Lung (tissue), 12 donors: ENCODE data around the gene PPP6R3. TPM values are rescaled to one million over a fixed set of nuclear protein-coding genes. Genes with fewer than 3 reads are reported as not detected.

Experiments used
- ATAC-seq: fragments of 200-7000 bp; cut with Tn5 transposase; one replicate; pipeline ENCODE4 v1.9.1; 2020; ENCODE audit warnings: moderate number of reproducible peaks; ENCODE audit not compliant: insufficient read depth, low FRiP score
- DNase-seq, 3 donors: peaks; one replicate each; pipeline ENCODE4 v3.0.0-alpha.2; 2013 to 2017
- H3K27ac ChIP-seq, 2 donors: one replicate each; pipeline ENCODE4 v1.5.1; 2013; ENCODE audit warnings: mild to moderate bottlenecking in 2 of 2, moderate library complexity in 2 of 2, control low read depth in 1 of 2, inconsistent platforms in 1 of 2, low read depth in 1 of 2, low read length in 1 of 2
- H3K27me3 ChIP-seq, 3 donors: one replicate each; pipeline ENCODE4 v1.5.1; 2013; ENCODE audit warnings: low read length in 2 of 3; ENCODE audit not compliant: control insufficient read depth in 3 of 3, insufficient read depth in 3 of 3
- H3K36me3 ChIP-seq, 4 donors: one replicate each; pipeline ENCODE4 v1.5.1; 2013; ENCODE audit warnings: low read length in 4 of 4, mild to moderate bottlenecking in 1 of 4, moderate library complexity in 1 of 4; ENCODE audit not compliant: control insufficient read depth in 4 of 4, insufficient read depth in 4 of 4
- H3K4me1 ChIP-seq, 5 donors: one replicate each; pipeline ENCODE4 v1.5.1; 2013; ENCODE audit warnings: low read length in 5 of 5, mild to moderate bottlenecking in 2 of 5, moderate library complexity in 1 of 5; ENCODE audit not compliant: control insufficient read depth in 5 of 5, insufficient read depth in 5 of 5
- H3K4me3 ChIP-seq: one replicate; pipeline ENCODE4 v1.5.1; 2013; ENCODE audit warnings: mild to moderate bottlenecking, control low read depth, moderate library complexity
- H3K9ac ChIP-seq, 2 donors: one replicate each; pipeline ENCODE4 v1.5.1; 2013; ENCODE audit warnings: low read length in 2 of 2, control low read depth in 1 of 2; ENCODE audit not compliant: insufficient read depth in 1 of 2
- H3K9me3 ChIP-seq, 4 donors: one replicate each; pipeline ENCODE4 v1.5.1; 2013; ENCODE audit warnings: low read length in 3 of 4, mild to moderate bottlenecking in 1 of 4, moderate library complexity in 1 of 4; ENCODE audit not compliant: control insufficient read depth in 4 of 4, insufficient read depth in 3 of 4
- WGBS, 2 donors: extraction: QIAGEN DNeasy Blood & Tissue Kit; methylation state at CpG; one replicate each; pipeline ENCODE4 v1.1.7; 2013; 5-methylcytosine and 5-hydroxymethylcytosine counted together
- polyA plus RNA-seq, 2 donors: library from polyadenylated mRNA; stranded (reverse); fragments of 200-250 nt; gene quantifications; one replicate each; pipeline ENCODE4 v1.2.1, GENCODE V29; 2013
- total RNA-seq, 2 donors: library from RNA; depleted of rRNA in 1 of 2; stranded (reverse); fragments of >200 nt in 1 of 2; gene quantifications; one replicate each; pipeline ENCODE4 v1.2.1, GENCODE V29; 2014 to 2021
- TF ChIP-seq, protein P1 (sequence below): IDR thresholded peaks from 2 replicates; pipeline ENCODE4 v1.5.1; 2012; ENCODE audit warnings: mild to moderate bottlenecking; ENCODE audit errors: control extremely low read depth, extremely low read depth
- donor health status: control.
- donor health status: control.
- donor health status: Bipolar disorder and iron deficiency.
- donor health status: healthy.
- donor health status: DM: yes; HTN: yes; CAD: no.

PPP6R3 gene
- total and polyA plus RNA-seq, 4 donors, result 28.5 to 217 (median 60.7) TPM

GRCh38 chr11:68505596-68505995 lies 45.0 kb downstream of the PPP6R3 start:
- DNase-seq (no peak), ATAC-seq (no peak)
- TF ChIP-seq, protein P1, sequence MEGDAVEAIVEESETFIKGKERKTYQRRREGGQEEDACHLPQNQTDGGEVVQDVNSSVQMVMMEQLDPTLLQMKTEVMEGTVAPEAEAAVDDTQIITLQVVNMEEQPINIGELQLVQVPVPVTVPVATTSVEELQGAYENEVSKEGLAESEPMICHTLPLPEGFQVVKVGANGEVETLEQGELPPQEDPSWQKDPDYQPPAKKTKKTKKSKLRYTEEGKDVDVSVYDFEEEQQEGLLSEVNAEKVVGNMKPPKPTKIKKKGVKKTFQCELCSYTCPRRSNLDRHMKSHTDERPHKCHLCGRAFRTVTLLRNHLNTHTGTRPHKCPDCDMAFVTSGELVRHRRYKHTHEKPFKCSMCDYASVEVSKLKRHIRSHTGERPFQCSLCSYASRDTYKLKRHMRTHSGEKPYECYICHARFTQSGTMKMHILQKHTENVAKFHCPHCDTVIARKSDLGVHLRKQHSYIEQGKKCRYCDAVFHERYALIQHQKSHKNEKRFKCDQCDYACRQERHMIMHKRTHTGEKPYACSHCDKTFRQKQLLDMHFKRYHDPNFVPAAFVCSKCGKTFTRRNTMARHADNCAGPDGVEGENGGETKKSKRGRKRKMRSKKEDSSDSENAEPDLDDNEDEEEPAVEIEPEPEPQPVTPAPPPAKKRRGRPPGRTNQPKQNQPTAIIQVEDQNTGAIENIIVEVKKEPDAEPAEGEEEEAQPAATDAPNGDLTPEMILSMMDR, result no peak
- 6 to 17% methylated on average over 2 of the region's 2 CpGs for WGBS, 2 donors
- no peak overlapping the region for H3K9ac ChIP-seq
- no peaks in the 10 kb centered on the region for H3K27me3 ChIP-seq
- no peak overlapping the region for H3K4me3 ChIP-seq
- H3K27ac ChIP-seq, result peak overlapping the region in 1 of 2 donors; percentile 68
- peaks cover 0 to 2% (median 0%) of the 10 kb centered on the region in 4 donors for H3K36me3 ChIP-seq
- no peaks in the 10 kb centered on the region for H3K9me3 ChIP-seq
- H3K4me1 ChIP-seq, result peaks cover 0 to 54% (median 20%) of the 10 kb centered on the region in 5 donors

- Histone ChIP-seq H3K27me3 (no peaks in the 10 kb centered on the region), H3K4me3 (no peak overlapping the region), H3K4me1 (peaks cover 0 to 54% (median 17%) of the 10 kb centered on the region in 5 donors), H3K9ac (no peak overlapping the region), H3K27ac (no peak overlapping the region), H3K36me3 (peaks cover 0 to 2% (median 0%) of the 10 kb centered on the region in 4 donors), H3K9me3 (no peaks in the 10 kb centered on the region)
- ATAC-seq (no peak), DNase-seq (peak in 1 of 3 donors; percentile 42)
- WGBS, 2 donors, result 99% methylated on average over 3 of the region's 3 CpGs
- TF ChIP-seq, protein P1, result no peak
These were observed 46.4 kb downstream of the PPP6R3 start for GRCh38 chr11:68506908-68507307.

GRCh38 chr11:68508425-68508824 lies 47.9 kb downstream of the PPP6R3 start:
- DNase-seq (no peak), ATAC-seq (no peak)
- Histone ChIP-seq H3K9me3 (no peaks in the 10 kb centered on the region), H3K4me1 (peaks cover 0 to 47% (median 14%) of the 10 kb centered on the region in 5 donors), H3K27me3 (no peaks in the 10 kb centered on the region), H3K9ac (no peak overlapping the region), H3K4me3 (no peak overlapping the region), H3K27ac (no peak overlapping the region), H3K36me3 (peaks cover 0 to 3% (median 1%) of the 10 kb centered on the region in 4 donors)
- WGBS, 2 donors, result 93 to 98% methylated on average over 2 of the region's 2 CpGs
- TF ChIP-seq, protein P1, result no peak

GRCh38 chr11:68509066-68509465 lies 48.5 kb downstream of the PPP6R3 start:
- H3K4me3 ChIP-seq, result no peak overlapping the region
- H3K27me3 ChIP-seq, result no peaks in the 10 kb centered on the region
- no peaks in the 10 kb centered on the region for H3K9me3 ChIP-seq
- ATAC-seq, result no peak
- WGBS, 2 donors, result 53 to 62% methylated on average over 4 of the region's 4 CpGs
- H3K9ac ChIP-seq, result no peak overlapping the region
- peak overlapping the region in 1 of 2 donors; percentile 21 for H3K27ac ChIP-seq
- peaks cover 0 to 3% (median 1%) of the 10 kb centered on the region in 4 donors for H3K36me3 ChIP-seq
- H3K4me1 ChIP-seq, result peaks cover 0 to 42% (median 8%) of the 10 kb centered on the region in 5 donors
- DNase-seq, result no peak
- TF ChIP-seq, protein P1, result no peak
